Activated T-cell treated with anti-CD3 and anti-CD28 coated beads, Interleukin-2, amount 50 U/mL, for 24 hours (primary cell): ENCODE measurements around the gene CHMP4B.

Source experiments
- DNase-seq: peaks from one replicate; pipeline ENCODE4 v3.0.0-alpha.2; 2020
- H3K27ac Mint-ChIP-seq: 2 replicates; pipeline ENCODE4 v1.8.0; 2020; ENCODE audit warnings: mild to moderate bottlenecking, mixed read lengths
- H3K27me3 Mint-ChIP-seq: 2 replicates; pipeline ENCODE4 v1.8.0; 2020; ENCODE audit warnings: mixed read lengths
- H3K36me3 Mint-ChIP-seq: 2 replicates; pipeline ENCODE4 v1.8.0; 2020; ENCODE audit warnings: low read depth, mixed read lengths
- H3K4me1 Mint-ChIP-seq: 2 replicates; pipeline ENCODE4 v1.8.0; 2020; ENCODE audit warnings: low read depth, mixed read lengths
- H3K4me3 Mint-ChIP-seq: 2 replicates; pipeline ENCODE4 v1.8.0; 2020; ENCODE audit warnings: mild to moderate bottlenecking, moderate library complexity, mixed read lengths
- H3K9me3 Mint-ChIP-seq: 2 replicates; pipeline ENCODE4 v1.8.0; 2020; ENCODE audit warnings: mixed read lengths

The CHMP4B gene

DNA sequence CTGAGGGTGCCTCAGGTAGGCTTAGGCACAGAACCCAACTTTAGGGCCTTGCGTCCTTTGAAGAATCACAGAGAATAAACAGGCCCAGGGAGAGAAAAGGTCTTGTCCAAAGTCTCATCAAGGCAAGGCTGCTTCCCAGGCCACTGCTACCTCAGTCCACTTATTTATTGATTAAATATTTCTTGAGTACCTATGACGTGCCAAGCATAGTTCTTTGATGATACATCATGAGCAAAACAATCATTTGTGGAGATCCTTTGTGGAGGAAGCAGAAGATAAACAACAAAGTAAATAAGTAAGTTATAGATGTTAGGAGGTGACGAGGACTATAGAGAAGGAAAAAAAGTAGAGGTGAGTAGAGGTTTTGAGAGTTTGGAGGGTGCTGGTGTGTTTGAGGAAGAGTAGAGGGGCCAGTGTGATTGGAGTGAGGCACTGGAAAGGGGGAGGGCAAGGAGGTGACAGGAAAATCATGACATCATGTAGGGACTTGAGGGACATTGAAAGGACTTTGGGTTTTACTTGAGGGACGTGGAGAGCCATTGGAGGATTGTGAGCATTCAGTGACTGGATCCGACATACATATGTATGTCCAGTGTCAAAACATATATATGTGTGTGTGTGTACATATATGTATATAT is 14.1 kb upstream of the CHMP4B start:
- DNase-seq = no peak
- Mint-ChIP-seq H3K4me1 (peaks cover 1% of the 10 kb centered on the region), H3K36me3 (peaks cover under 1% of the 10 kb centered on the region), H3K27ac (no peak overlapping the region), H3K9me3 (no peaks in the 10 kb centered on the region), H3K4me3 (no peak overlapping the region), H3K27me3 (no peaks in the 10 kb centered on the region)

DNA sequence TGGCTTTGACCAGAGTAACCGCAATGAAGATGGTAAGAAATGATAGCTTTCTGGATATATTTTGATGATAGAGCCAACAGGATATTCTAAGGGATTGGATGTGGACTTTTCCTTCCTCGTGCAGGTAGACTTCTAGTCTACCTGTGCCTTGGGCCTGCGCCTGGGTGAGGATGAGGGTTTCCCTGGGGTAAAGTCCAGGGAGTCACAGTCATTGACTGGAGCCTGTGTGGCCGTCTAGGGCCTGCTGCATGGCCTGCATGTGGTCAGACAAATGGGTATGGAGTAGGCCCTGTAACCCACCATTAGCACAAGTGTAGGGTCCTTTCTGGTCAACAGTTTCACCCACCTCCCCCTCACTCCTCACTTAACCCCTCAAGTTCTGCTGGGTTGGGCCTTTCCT is 12.7 kb upstream of the CHMP4B start:
- Mint-ChIP-seq H3K4me3 (no peak overlapping the region), H3K9me3 (no peaks in the 10 kb centered on the region), H3K36me3 (no peaks in the 10 kb centered on the region), H3K4me1 (no peaks in the 10 kb centered on the region), H3K27me3 (no peaks in the 10 kb centered on the region), H3K27ac (no peak overlapping the region)
- DNase-seq = no peak

DNA sequence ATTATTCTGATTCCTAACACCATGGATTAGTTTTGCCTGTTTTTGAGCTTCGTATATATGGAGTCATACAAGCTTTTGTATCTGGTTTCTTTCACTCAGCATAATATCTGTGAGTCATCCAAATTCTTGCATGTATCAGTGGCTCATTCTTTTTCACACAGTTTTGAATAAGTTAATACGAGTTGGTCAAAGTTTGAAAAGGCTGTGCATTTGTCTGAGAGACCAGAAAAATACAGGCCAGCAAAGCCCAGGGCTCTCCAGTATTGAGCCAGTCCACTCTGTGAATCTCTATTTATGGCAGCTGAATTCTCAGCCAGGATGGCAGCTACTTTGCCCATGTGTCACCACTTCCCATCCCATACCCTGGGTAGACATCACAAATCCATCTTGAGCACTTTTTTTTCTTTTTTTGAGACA is 7.2 kb upstream of the CHMP4B start:
- H3K36me3 Mint-ChIP-seq = no peaks in the 10 kb centered on the region
- H3K27me3 Mint-ChIP-seq = no peaks in the 10 kb centered on the region
- no peak overlapping the region for H3K27ac Mint-ChIP-seq
- no peaks in the 10 kb centered on the region for H3K9me3 Mint-ChIP-seq
- no peak for DNase-seq
- H3K4me3 Mint-ChIP-seq = no peak overlapping the region
- H3K4me1 Mint-ChIP-seq = no peaks in the 10 kb centered on the region

DNA sequence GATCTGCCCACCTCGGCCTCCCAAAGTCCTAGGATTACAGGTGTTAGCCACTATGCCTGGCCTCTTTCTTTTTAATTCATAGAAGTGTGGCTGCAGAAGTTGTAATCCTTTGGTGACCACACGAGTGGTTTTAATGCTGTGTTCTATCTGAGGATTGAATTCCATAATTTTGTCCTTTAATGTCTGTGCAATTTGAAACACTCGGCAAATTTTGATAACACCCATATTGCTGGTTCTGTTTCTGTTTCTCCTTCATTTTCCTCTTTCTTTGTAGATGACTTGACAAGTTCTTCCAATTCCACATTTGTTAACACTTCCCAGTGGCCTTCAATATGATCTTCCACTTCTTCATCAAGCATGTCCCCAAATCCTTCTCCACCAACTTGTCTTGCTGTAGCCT is 2.8 kb upstream of the CHMP4B start:
- H3K27ac Mint-ChIP-seq = no peak overlapping the region

DNA sequence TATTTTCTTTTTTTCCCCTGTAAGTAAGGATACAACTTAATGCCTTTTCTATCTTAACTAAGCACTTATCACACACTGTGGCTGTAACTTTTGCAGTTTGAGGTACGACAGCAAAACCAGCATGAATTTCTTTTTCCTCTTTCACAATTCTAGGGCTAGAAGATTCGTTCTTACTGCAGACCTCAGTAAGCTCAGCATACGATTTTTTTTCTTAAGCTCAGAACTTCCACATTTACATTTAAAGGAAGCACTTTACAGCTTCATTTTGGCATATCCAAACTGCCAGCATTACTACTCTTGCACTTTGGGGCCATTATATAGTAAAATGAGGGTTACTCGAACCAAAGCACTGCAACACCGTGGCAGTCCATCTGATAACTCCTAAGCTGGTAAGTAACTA is 889 bp upstream of the CHMP4B start:
- no peak overlapping the region for H3K4me3 Mint-ChIP-seq
- no peak for DNase-seq
- peaks cover 32% of the 10 kb centered on the region for H3K36me3 Mint-ChIP-seq
- peak overlapping the region; percentile 98 for H3K27ac Mint-ChIP-seq
- H3K4me1 Mint-ChIP-seq = peaks cover 37% of the 10 kb centered on the region
- H3K27me3 Mint-ChIP-seq = no peaks in the 10 kb centered on the region
- H3K9me3 Mint-ChIP-seq = no peaks in the 10 kb centered on the region

More for the DNA sequence above, 2.8 kb upstream of the CHMP4B start:
- Mint-ChIP-seq H3K27me3 (no peaks in the 10 kb centered on the region), H3K4me1 (peaks cover 18% of the 10 kb centered on the region), H3K36me3 (peaks cover 19% of the 10 kb centered on the region), H3K4me3 (no peak overlapping the region), H3K9me3 (no peaks in the 10 kb centered on the region)
- no peak for DNase-seq

DNA sequence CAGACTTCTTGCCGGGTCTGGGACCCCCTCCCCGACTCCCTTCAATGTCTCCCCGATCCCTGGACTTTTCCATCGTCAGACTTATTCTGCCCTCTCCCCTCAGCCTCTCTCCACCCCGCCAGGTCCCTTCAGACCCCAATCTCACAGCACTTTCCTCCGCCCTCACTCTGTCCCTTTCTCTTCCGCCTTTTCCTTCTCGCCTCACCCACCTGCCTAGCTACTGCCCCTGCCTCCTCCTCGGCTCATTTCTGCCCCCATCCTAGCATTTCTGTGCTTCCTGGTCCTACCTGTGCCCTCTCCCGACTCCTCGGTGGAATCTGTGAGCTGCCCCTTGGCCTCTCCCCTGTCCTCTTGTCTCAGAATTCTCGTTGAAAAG is 616 bp downstream of the CHMP4B start:
- peak overlapping the region; percentile 98 for H3K27ac Mint-ChIP-seq
- H3K4me3 Mint-ChIP-seq = peak overlapping the region; percentile 96
- H3K27me3 Mint-ChIP-seq = no peaks in the 10 kb centered on the region
- no peaks in the 10 kb centered on the region for H3K9me3 Mint-ChIP-seq
- no peak for DNase-seq
- peaks cover 52% of the 10 kb centered on the region for H3K4me1 Mint-ChIP-seq
- H3K36me3 Mint-ChIP-seq = peaks cover 47% of the 10 kb centered on the region

DNA sequence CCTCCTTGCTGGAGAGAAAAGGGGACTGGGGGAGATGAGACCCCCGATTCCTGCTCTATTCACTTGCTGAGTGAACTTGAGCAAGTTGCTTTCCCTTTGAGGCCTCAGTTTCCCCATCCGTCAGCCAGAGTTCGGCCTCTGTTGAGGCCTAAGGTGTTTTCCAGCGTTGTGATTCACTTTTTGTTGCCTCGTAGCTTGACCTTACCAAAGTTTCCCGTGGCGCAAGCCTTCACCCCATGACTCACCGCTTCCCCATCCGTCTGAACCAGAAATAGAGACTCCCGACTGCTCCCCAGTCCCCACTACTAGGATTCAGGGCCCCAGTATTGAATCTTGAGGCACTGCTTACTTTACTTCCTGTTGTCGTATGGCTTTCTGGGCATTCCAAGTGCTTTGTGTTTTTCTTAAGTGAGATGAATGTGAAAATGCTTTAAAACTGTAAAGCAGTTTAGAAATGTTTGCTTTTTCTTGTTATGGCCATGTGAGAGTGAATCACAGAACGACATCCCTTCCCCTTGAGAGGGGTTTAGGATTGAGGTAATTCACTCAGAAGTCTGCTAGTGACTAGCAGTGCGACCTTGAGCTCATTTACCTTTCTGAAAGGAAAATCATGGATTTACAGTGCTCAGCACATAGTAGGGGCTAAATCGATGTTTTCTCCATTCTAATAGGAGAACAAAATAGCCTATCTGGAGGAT is 1.2 kb downstream of the CHMP4B start:
- Mint-ChIP-seq H3K9me3 (no peaks in the 10 kb centered on the region), H3K27me3 (no peaks in the 10 kb centered on the region), H3K36me3 (peaks cover 47% of the 10 kb centered on the region), H3K4me1 (peaks cover 58% of the 10 kb centered on the region), H3K27ac (peak overlapping the region; percentile 98), H3K4me3 (peak overlapping the region; percentile 96)
- DNase-seq = peak; percentile 47

DNA sequence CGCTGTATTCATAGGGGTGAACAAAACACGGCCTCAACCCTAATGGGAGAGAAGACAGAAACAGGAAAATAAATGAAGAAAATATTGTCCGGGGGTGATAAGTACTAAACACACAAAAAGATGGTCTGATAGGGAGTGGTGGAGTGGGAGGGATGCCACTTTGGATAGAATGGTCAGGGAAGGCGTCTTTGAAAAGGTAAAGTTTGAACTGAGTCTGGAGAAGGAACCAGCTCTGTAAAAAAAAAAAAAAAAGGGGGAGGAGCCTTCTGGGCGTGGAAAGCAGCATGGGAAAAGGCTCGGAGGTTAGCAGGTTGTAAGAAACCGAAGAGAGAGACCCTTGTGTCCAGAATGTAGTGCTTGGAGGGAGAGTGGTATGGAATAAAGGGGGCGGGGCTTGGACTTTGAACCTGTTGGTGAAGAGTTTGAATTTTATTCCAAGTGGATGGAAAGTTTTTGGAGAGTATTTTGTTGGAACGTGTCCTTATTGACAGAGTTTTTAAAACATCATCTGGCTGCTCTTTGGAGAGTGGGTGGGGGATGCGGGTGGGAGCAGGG is 1.8 kb downstream of the CHMP4B start:
- Mint-ChIP-seq H3K4me1 (peaks cover 64% of the 10 kb centered on the region), H3K4me3 (peak overlapping the region; percentile 96)
- no peak for DNase-seq

DNA sequence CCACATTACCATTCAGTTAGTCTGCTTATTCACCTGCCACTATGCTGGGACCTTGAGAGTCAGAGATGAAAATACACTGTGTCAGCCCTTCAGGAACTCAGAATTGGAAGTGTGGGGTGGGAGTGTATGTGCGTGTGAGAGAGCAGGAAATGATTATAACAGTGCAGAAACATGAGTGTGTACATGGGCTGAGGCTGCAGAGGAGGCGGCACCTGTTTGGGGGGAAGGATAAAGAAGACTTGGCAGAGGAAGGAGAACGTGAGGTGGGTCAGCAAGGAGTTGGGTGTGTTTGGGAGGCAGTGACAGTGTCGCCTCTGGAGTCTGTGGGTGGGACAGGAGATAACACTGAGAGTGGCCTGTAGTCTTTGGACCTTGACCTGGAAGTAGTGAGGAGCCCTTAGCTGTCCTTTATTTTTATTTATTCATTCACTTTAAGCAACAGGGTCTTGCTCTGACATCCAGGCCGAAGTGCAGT is 3.1 kb downstream of the CHMP4B start:
- Mint-ChIP-seq H3K36me3 (peaks cover 56% of the 10 kb centered on the region), H3K9me3 (no peaks in the 10 kb centered on the region), H3K27me3 (no peaks in the 10 kb centered on the region), H3K4me1 (peaks cover 77% of the 10 kb centered on the region), H3K27ac (peak overlapping the region; percentile 53), H3K4me3 (peak overlapping the region; percentile 96)
- no peak for DNase-seq

More for the DNA sequence above, 1.8 kb downstream of the CHMP4B start:
- H3K36me3 Mint-ChIP-seq = peaks cover 50% of the 10 kb centered on the region
- peak overlapping the region; percentile 98 for H3K27ac Mint-ChIP-seq
- H3K27me3 Mint-ChIP-seq = no peaks in the 10 kb centered on the region
- no peaks in the 10 kb centered on the region for H3K9me3 Mint-ChIP-seq

DNA sequence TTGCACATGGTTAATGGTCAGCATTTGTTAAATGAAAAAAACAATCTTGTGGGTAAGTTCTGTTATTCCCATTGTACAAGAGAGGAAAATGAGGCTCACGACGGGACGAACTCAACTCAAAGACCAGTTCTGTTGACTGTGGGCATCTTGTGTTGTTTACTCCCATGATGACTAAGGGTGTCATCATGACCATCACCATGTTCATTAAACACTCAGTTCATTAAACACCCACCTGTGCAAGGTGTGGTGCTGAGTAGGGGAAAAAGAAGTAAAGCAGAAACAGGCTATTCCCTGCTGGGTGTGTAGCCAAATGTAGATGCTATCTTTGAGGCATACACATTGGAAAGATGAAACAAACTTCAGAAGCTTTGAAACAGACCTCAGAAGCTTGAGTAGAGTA is 4.5 kb downstream of the CHMP4B start:
- Mint-ChIP-seq H3K27me3 (no peaks in the 10 kb centered on the region), H3K36me3 (peaks cover 65% of the 10 kb centered on the region), H3K27ac (no peak overlapping the region), H3K4me1 (peaks cover 85% of the 10 kb centered on the region), H3K4me3 (no peak overlapping the region), H3K9me3 (no peaks in the 10 kb centered on the region)
- no peak for DNase-seq

DNA sequence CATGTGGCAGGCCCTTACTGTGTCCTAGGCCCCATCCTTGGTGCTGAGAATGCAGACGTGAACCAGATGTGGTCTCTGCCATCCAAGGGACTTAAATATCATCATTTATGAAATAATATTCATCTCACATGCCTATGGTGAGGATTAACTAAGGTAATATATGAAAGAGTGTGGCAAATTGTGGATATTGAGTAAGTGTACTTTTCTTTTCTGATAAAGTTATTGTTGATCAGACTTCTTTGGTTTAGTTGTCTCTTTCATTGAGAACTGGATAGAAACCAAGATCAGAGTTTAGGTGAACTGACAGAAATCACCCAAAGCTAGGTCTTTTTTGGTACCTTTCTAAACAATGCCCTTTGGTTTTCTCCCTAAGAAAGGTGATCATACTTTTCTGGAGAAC is 5.0 kb downstream of the CHMP4B start:
- H3K36me3 Mint-ChIP-seq = peaks cover 65% of the 10 kb centered on the region
- H3K9me3 Mint-ChIP-seq = no peaks in the 10 kb centered on the region
- no peak overlapping the region for H3K27ac Mint-ChIP-seq
- H3K4me1 Mint-ChIP-seq = peaks cover 82% of the 10 kb centered on the region
- no peak for DNase-seq
- H3K27me3 Mint-ChIP-seq = no peaks in the 10 kb centered on the region
- no peak overlapping the region for H3K4me3 Mint-ChIP-seq

DNA sequence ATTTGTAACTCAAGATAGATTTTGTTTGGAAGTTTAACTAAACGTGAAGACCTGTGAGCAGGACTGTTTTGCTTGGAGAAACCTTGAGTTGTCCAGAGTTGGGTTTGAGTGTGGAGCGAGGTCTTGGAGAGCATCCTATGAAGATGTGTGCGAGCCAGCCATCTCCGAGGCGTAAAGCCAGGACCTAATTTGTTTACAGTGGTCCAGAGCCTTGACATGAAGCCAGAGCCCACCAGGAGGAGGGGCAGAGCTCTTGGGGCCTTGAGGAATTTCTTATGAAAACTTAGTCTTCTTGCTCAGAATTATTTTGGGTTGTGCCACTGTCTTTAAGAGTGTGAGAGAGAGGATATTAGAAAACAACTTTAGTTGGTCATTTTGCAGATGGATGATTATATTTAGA is 6.3 kb downstream of the CHMP4B start:
- no peaks in the 10 kb centered on the region for H3K27me3 Mint-ChIP-seq
- H3K36me3 Mint-ChIP-seq = peaks cover 58% of the 10 kb centered on the region
- H3K9me3 Mint-ChIP-seq = no peaks in the 10 kb centered on the region
- H3K4me1 Mint-ChIP-seq = peaks cover 83% of the 10 kb centered on the region
- no peak for DNase-seq
- no peak overlapping the region for H3K4me3 Mint-ChIP-seq
- H3K27ac Mint-ChIP-seq = peak overlapping the region; percentile 18

DNA sequence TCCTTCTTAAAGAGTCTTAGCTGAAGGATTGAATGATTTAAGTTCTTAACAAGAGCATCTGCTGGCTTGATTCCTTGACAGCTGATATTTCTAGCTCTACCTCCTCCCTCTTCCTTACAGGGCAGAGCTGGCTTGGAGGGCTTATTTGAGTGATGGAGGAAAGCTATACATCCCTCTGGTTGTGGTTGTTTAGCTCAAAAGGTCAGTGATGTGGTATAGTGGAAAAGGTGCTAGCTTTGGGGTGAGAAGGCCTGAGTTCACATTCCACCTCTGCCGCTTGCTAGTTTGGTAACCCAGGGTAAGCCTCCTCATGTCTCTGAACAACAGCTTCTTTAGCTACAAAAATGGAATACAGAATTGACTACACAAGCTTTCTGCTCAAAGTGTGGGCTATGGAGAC is 8.3 kb downstream of the CHMP4B start:
- no peak for DNase-seq
- Mint-ChIP-seq H3K27me3 (no peaks in the 10 kb centered on the region), H3K36me3 (peaks cover 60% of the 10 kb centered on the region), H3K4me1 (peaks cover 77% of the 10 kb centered on the region), H3K4me3 (no peak overlapping the region), H3K27ac (peak overlapping the region; percentile 58), H3K9me3 (no peaks in the 10 kb centered on the region)

DNA sequence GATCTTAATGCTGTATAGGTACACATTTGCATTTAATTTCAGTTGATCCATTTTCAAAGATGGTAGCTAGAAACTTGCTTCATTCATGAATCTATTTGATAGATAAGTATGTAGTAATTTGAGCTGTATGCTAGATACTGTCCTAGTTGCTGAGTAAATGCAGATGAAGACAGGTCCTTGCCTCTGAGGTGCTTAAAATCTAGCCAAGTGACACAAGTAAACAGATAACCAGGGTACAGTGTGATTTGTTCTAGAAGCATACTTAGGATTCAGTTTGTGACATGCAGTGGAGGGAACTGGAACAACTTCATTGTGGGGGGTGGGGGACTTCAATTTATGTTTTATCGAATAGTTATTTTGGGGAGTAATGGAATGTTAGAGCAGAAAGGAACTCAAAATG is 9.2 kb downstream of the CHMP4B start:
- no peak overlapping the region for H3K4me3 Mint-ChIP-seq

DNA sequence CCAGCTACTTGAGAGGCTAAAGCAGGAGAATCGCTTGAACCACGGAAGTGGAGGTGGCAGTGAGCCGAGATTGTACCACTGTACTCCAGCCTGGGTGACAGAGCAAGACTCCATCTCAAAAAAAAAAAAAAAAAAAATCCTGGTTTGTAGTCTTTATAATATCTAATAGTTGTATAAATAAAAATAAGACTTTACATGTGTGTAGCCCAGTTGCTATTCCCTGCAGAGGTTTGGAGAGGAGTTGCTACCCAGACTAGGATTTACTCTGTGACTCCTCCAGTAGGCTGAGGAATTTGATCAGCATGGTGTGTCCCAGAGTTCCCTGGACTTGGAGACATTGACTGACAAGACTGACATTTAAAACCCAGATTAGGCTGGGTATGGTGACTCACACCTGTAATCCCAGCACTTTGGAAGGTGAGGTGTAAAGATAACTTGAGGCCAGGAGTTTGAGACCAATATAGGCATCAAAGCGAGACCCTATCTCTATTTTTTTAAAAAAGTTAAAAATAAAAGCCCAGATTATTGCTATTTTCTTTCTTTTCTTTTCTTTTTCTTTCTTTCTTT is 10.2 kb downstream of the CHMP4B start:
- H3K4me1 Mint-ChIP-seq = peaks cover 77% of the 10 kb centered on the region
- DNase-seq = no peak
- H3K9me3 Mint-ChIP-seq = no peaks in the 10 kb centered on the region
- no peak overlapping the region for H3K27ac Mint-ChIP-seq
- H3K4me3 Mint-ChIP-seq = no peak overlapping the region
- H3K27me3 Mint-ChIP-seq = no peaks in the 10 kb centered on the region
- peaks cover 50% of the 10 kb centered on the region for H3K36me3 Mint-ChIP-seq

More for the DNA sequence above, 9.2 kb downstream of the CHMP4B start:
- Mint-ChIP-seq H3K36me3 (peaks cover 58% of the 10 kb centered on the region), H3K27me3 (no peaks in the 10 kb centered on the region), H3K4me1 (peaks cover 77% of the 10 kb centered on the region), H3K27ac (no peak overlapping the region), H3K9me3 (no peaks in the 10 kb centered on the region)
- DNase-seq = no peak
